IMR-90 (cell line): Measurements from ENCODE around the gene FAM161A. TPM values are rescaled to one million over a fixed set of nuclear protein-coding genes. Genes with fewer than 3 reads are reported as not detected.

Source experiments
- ATAC-seq: fragments of 200-7000 bp; cut with Tn5 transposase; 2 replicates; pipeline ENCODE4 v1.9.1; 2020; ENCODE audit warnings: low read depth, mild to moderate bottlenecking, moderate library complexity
- BruUV-seq: library from RNA; stranded (reverse); fragments of 400-500 nt; replicated peaks from 2 replicates; lab custom pipeline; 2021; lab: Mats Ljungman, UMichigan
- CTCF ChIA-PET: fragments of 300-600 bp; formaldehyde crosslinking; extraction: SDS; loops from one replicate; lab custom pipeline; 2021; ENCODE audit warnings: antibody characterized with exemption; lab: Yijun Ruan, JAX
- POLR2A ChIA-PET: fragments of 300-600 bp; sonication (Branson Sonifier 250); formaldehyde crosslinking; loops from one replicate; lab custom pipeline; 2022; ENCODE audit warnings: antibody characterized with exemption; ENCODE audit not compliant: unreplicated experiment; lab: Charles Lee
- DNase-seq: peaks from one replicate; pipeline ENCODE4 v3.0.0; 2013
- H2AFZ ChIP-seq: replicated peaks from 2 replicates; pipeline ENCODE3; 2013; ENCODE audit warnings: low read length, mild to moderate bottlenecking; ENCODE audit not compliant: poor library complexity
- H2AK5ac ChIP-seq: 2 replicates; pipeline ENCODE4 v1.6.1; 2013; ENCODE audit warnings: low read depth, low read length, inconsistent platforms
- H2AK9ac ChIP-seq: replicated peaks from 2 replicates; pipeline ENCODE3; 2013; ENCODE audit warnings: mild to moderate bottlenecking, low read depth, low read length, moderate library complexity; ENCODE audit not compliant: poor library complexity
- H2BK120ac ChIP-seq: 2 replicates; pipeline ENCODE4 v1.6.1; 2013; ENCODE audit warnings: low read depth, low read length, inconsistent platforms
- H2BK15ac ChIP-seq: 3 replicates; pipeline ENCODE4 v1.6.1; 2013; ENCODE audit warnings: low read depth, low read length, inconsistent platforms
- H2BK20ac ChIP-seq: 2 replicates; pipeline ENCODE4 v1.6.1; 2013; ENCODE audit warnings: low read depth, mild to moderate bottlenecking, inconsistent platforms, low read length, moderate library complexity
- H2BK5ac ChIP-seq: 2 replicates; pipeline ENCODE4 v1.6.1; 2013; ENCODE audit warnings: mild to moderate bottlenecking, low read depth, low read length, inconsistent platforms; ENCODE audit not compliant: poor library complexity, severe bottlenecking
- H3K14ac ChIP-seq: replicated peaks from 2 replicates; pipeline ENCODE4 v1.6.1; 2013; ENCODE audit warnings: low read depth, low read length, inconsistent platforms
- H3K18ac ChIP-seq: 2 replicates; pipeline ENCODE4 v1.6.1; 2013; ENCODE audit warnings: low read depth, low read length, control low read depth
- H3K23ac ChIP-seq: 2 replicates; pipeline ENCODE4 v1.6.1; 2013; ENCODE audit warnings: low read depth, low read length, inconsistent platforms
- H3K27ac ChIP-seq: 2 replicates; pipeline ENCODE4 v1.5.1; 2013; ENCODE audit warnings: mild to moderate bottlenecking, control low read depth, low read length; ENCODE audit not compliant: insufficient read depth
- H3K27me3 ChIP-seq: 2 replicates; pipeline ENCODE4 v1.6.1; 2013; ENCODE audit warnings: low read length; ENCODE audit not compliant: control insufficient read depth, insufficient read depth
- H3K36me3 ChIP-seq: 2 replicates; pipeline ENCODE4 v1.6.1; 2013; ENCODE audit warnings: low read length, mixed read lengths; ENCODE audit not compliant: control insufficient read depth, insufficient read depth
- H3K4ac ChIP-seq: 2 replicates; pipeline ENCODE4 v1.6.1; 2013; ENCODE audit warnings: low read depth, low read length, inconsistent platforms
- H3K4me1 ChIP-seq: 2 replicates; pipeline ENCODE4 v1.6.1; 2013; ENCODE audit warnings: low read length, mixed read lengths; ENCODE audit not compliant: control insufficient read depth, insufficient read depth
- H3K4me2 ChIP-seq: 2 replicates; pipeline ENCODE4 v1.6.1; 2013; ENCODE audit warnings: low read depth, mild to moderate bottlenecking, control low read depth, low read length, moderate library complexity
- H3K4me3 ChIP-seq: 2 replicates; pipeline ENCODE4 v1.5.1; 2013; ENCODE audit warnings: low read depth, mild to moderate bottlenecking, control low read depth, low read length, moderate library complexity; ENCODE audit not compliant: insufficient read depth
- H3K56ac ChIP-seq: 2 replicates; pipeline ENCODE4 v1.6.1; 2013; ENCODE audit warnings: low read length, inconsistent platforms; ENCODE audit not compliant: insufficient read depth; ENCODE audit errors: extremely low read depth
- H3K79me1 ChIP-seq, 2 experiments: 2 replicates each; pipeline ENCODE4 v1.6.1; 2013; ENCODE audit warnings: low read length in 2 of 2, inconsistent platforms in 1 of 2, low read depth in 1 of 2
- H3K9ac ChIP-seq: 2 replicates; pipeline ENCODE4 v1.6.1; 2013; ENCODE audit warnings: low read depth, low read length, control low read depth
- H3K9me1 ChIP-seq: 2 replicates; pipeline ENCODE4 v1.6.1; 2013; ENCODE audit warnings: low read length, inconsistent platforms; ENCODE audit not compliant: insufficient read depth
- H3K9me3 ChIP-seq: 2 replicates; pipeline ENCODE4 v1.6.1; 2013; ENCODE audit warnings: low read length; ENCODE audit not compliant: control insufficient read depth, insufficient read depth
- H4K20me1 ChIP-seq: 2 replicates; pipeline ENCODE4 v1.6.1; 2013; ENCODE audit warnings: low read length, inconsistent platforms; ENCODE audit not compliant: insufficient read depth
- H4K5ac ChIP-seq: 2 replicates; pipeline ENCODE4 v1.6.1; 2013; ENCODE audit warnings: mild to moderate bottlenecking, low read depth, low read length, control low read depth
- H4K8ac ChIP-seq, 2 experiments: 2 replicates each; pipeline ENCODE4 v1.6.1; 2013; ENCODE audit warnings: low read depth in 2 of 2, low read length in 2 of 2, control low read depth in 1 of 2, inconsistent platforms in 1 of 2
- H4K91ac ChIP-seq: 2 replicates; pipeline ENCODE4 v1.6.1; 2013; ENCODE audit warnings: low read depth, low read length, inconsistent platforms; ENCODE audit not compliant: insufficient read depth
- CEBPB ChIP-seq: IDR thresholded peaks from 2 replicates; pipeline ENCODE4 v1.6.1; 2012; ENCODE audit warnings: low read depth, low read length, improper control_type of control experiment
- CHD1 ChIP-seq: IDR thresholded peaks from 2 replicates; pipeline ENCODE4 v1.6.1; 2012; ENCODE audit warnings: low read depth, low read length, improper control_type of control experiment
- MAZ ChIP-seq: IDR thresholded peaks from 2 replicates; pipeline ENCODE4 v1.6.1; 2012; ENCODE audit warnings: low read depth, mild to moderate bottlenecking, low read length, improper control_type of control experiment, moderate library complexity, borderline replicate concordance
- NFE2L2 ChIP-seq: fragments of 150-350 bp; IDR thresholded peaks from 2 replicates; pipeline ENCODE4 v1.6.1; 2016; ENCODE audit warnings: low read depth, mild to moderate bottlenecking, low read length
- POLR2A ChIP-seq: IDR thresholded peaks from 2 replicates; pipeline ENCODE4 v1.6.1; 2012; ENCODE audit warnings: mild to moderate bottlenecking, low read depth, low read length
- RAD21 ChIP-seq: IDR thresholded peaks from 2 replicates; pipeline ENCODE4 v1.6.1; 2012; ENCODE audit warnings: low read length, improper control_type of control experiment
- RFX5 ChIP-seq: IDR thresholded peaks from 2 replicates; pipeline ENCODE4 v1.8.0; 2012; ENCODE audit warnings: low read depth, mild to moderate bottlenecking, low read length, moderate library complexity
- SMC3 ChIP-seq: fragments of 150-350 bp; IDR thresholded peaks from 2 replicates; pipeline ENCODE4 v1.6.1; 2016; ENCODE audit warnings: low read depth, mild to moderate bottlenecking, antibody characterized with exemption, low read length, moderate library complexity
- WGBS, 2 experiments: methylation state at CpG; one replicate each; pipeline versions ENCODE4 v1.1.5 to v1.1.7; 2013; ENCODE audit warnings: missing lambda C conversion rate in 2 of 2; ENCODE audit not compliant: insufficient read length in 1 of 2; ENCODE audit errors: extremely low coverage in 2 of 2; 5-methylcytosine and 5-hydroxymethylcytosine counted together
- dilution Hi-C: fragments of 300-500 bp; cut with HindIII; formaldehyde crosslinking; loops from one replicate; pipeline ENCODE4 v1.14.3; 2018; ENCODE audit warnings: low sequenced_read_pairs; ENCODE audit not compliant: unreplicated experiment
- in situ Hi-C: fragments of 300-500 bp; cut with MboI; formaldehyde crosslinking; loops from 3 replicates; pipeline ENCODE4 v1.14.3; 2019; ENCODE audit warnings: low sequenced_read_pairs, inconsistent platforms, mixed read lengths
- intact Hi-C: fragments of 100-400 bp; cut with micrococcal nuclease; formaldehyde crosslinking; loops from 2 replicates; pipeline ENCODE4 v1.10.0; 2022
- polyA plus RNA-seq, 3 experiments: library from polyadenylated mRNA; depleted of rRNA; stranded (reverse); fragments of >200 nt; gene quantifications; 2 replicates each; pipeline ENCODE4 v1.2.3, GENCODE V29; 2012; ENCODE audit warnings: low replicate concordance in 1 of 3
- total RNA-seq: library from RNA; depleted of rRNA; stranded (reverse); fragments of >200 nt; gene quantifications from 2 replicates; pipeline ENCODE4 v1.2.3, GENCODE V29; 2012

FAM161A gene
- total and polyA plus RNA-seq, 2 of the 4 experiments (the other 2 are of a cell fraction), result 0.80 to 1.3 TPM

DNA sequence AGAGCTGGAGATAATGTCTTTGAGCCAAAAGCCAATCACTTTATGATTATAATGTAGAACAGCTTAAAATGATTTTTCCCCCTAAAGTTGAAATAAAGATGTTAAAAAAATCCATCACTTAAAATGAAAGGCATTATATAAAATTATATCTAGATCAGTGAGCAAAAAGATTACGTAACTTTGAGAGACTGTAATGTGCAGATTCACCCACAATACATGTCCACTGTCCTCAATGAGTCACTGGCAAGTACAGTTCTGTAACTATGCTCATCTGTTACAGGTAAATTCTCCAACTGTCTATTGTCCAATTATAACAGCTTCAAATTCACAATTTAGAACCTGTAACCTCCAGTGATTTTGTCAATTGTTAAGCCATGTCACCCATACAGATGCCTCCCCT, 19.0 kb downstream of the FAM161A start:
- Histone ChIP-seq H3K4me1 (no peaks in the 10 kb centered on the region), H2AFZ (no peak overlapping the region), H3K4me2 (no peak overlapping the region), H4K5ac (no peak overlapping the region), H3K9me1 (no peaks in the 10 kb centered on the region; the same call in 1 of the 2 replicates), H3K27ac (no peak overlapping the region), H4K91ac (no peak overlapping the region), H3K18ac (no peak overlapping the region), H4K20me1 (no peaks in the 10 kb centered on the region), H2BK20ac (no peak overlapping the region), H3K9ac (no peak overlapping the region), H2BK120ac (no peak overlapping the region), H3K36me3 (no peaks in the 10 kb centered on the region), H2BK15ac (no peak overlapping the region), H2AK5ac (no peak overlapping the region), H4K8ac (no peak overlapping the region), H3K79me1 (no peaks in the 10 kb centered on the region), H3K56ac (no peak overlapping the region), H2BK5ac (no peak overlapping the region), H3K4ac (no peak overlapping the region), H3K14ac (no peak overlapping the region), H2AK9ac (no peak overlapping the region), H3K4me3 (no peak overlapping the region), H3K9me3 (no peaks in the 10 kb centered on the region), H3K27me3 (no peaks in the 10 kb centered on the region), H3K23ac (no peak overlapping the region)
- POLR2A ChIA-PET, result no interaction called here
- CTCF ChIA-PET, result interaction anchor here (0.6 kb wide), 1 partner anchor 68 kb away, joined by 4 read pairs; no protein-coding TSS in a partner anchor
- no CpG with 5 or more reads among the region's 1 CpG for WGBS, 2 experiments
- DNase-seq (peak; percentile 33), ATAC-seq (no peak)
- in situ Hi-C loops (no loop called here), dilution Hi-C loops (no loop called here), intact Hi-C loops (no loop called here)
- no TSS peak for BruUV-seq
- TF ChIP-seq CHD1 (no peak), SMC3 (no peak), NFE2L2 (no peak), POLR2A (no peak), RAD21 (no peak), CEBPB (peak; percentile 85), MAZ (no peak), RFX5 (no peak)
